NB4 (cell line): ENCODE measurements around the gene MORN1.

Experiments
- CTCF ChIP-seq: IDR thresholded peaks from one replicate; pipeline ENCODE4 v1.5.1; 2012; ENCODE audit warnings: low read depth, low read length
- MAX ChIP-seq: IDR thresholded peaks from 2 replicates; pipeline ENCODE4 v1.6.1; 2011; ENCODE audit warnings: low read depth, low read length
- MYC ChIP-seq: IDR thresholded peaks from 2 replicates; pipeline ENCODE4 v1.6.1; 2011; ENCODE audit warnings: low read depth, low read length
- POLR2A ChIP-seq: IDR thresholded peaks from 2 replicates; pipeline ENCODE4 v1.6.1; 2011; ENCODE audit warnings: mild to moderate bottlenecking; ENCODE audit not compliant: insufficient read length; ENCODE audit errors: extremely low read depth

GRCh38 chr1:2290171-2290578 is 101.2 kb downstream of the MORN1 start:
- TF ChIP-seq CTCF (no peak), POLR2A (no peak), MAX (no peak; the same call in 1 of the 2 replicates), MYC (no peak)
